Endothelial cell of umbilical vein (primary cell): ENCODE data around the gene ZMIZ2. TPM values are rescaled to one million over a fixed set of nuclear protein-coding genes. Genes with fewer than 3 reads are reported as not detected.

ENCODE experiments used
- BruUV-seq: library from RNA; stranded (reverse); fragments of 400-500 nt; replicated peaks from 2 replicates; lab custom pipeline; 2021; lab: Mats Ljungman, UMichigan
- CTCF ChIA-PET: fragments of 300-600, 350-600 bp; sonication (Branson Sonifier 250); formaldehyde crosslinking; loops from one replicate; lab custom pipeline; 2021; ENCODE audit warnings: antibody characterized with exemption, inconsistent platforms; lab: Charles Lee
- POLR2A ChIA-PET: fragments of 300-600, 350-600 bp; sonication (Branson Sonifier 250); formaldehyde crosslinking; loops from one replicate; lab custom pipeline; 2021; ENCODE audit warnings: antibody characterized with exemption, inconsistent platforms; lab: Charles Lee
- DNase-seq: peaks from one replicate; pipeline ENCODE4 v3.0.0-alpha.2; 2011; ENCODE audit warnings: low read depth, low spot score
- FAIRE-seq: peaks from 2 replicates; lab custom pipeline; 2011; peaks lifted over from hg19 to GRCh38; lab: Jason Lieb, UNC
- H2AFZ ChIP-seq: 2 replicates; pipeline ENCODE4 v1.6.0; 2012; ENCODE audit warnings: low read depth, low read length, control low read depth, inconsistent platforms
- H3K27ac ChIP-seq: 2 replicates; pipeline ENCODE4 v1.5.1; 2011; ENCODE audit warnings: low read depth, mild to moderate bottlenecking, control low read depth, low read length, moderate library complexity; ENCODE audit not compliant: insufficient read depth
- H3K27me3 ChIP-seq, 2 experiments: 2 replicates each; pipeline versions ENCODE4 v1.6.0 to v1.6.1; 2011; ENCODE audit warnings: low read length in 2 of 2, mixed read lengths in 1 of 2; ENCODE audit not compliant: control insufficient read depth in 2 of 2, insufficient read depth in 2 of 2
- H3K36me3 ChIP-seq, 2 experiments: 2 replicates in 1 of 2; 3 replicates in 1 of 2; pipeline ENCODE4 v1.5.1; 2011; ENCODE audit warnings: low read length in 2 of 2, mild to moderate bottlenecking in 1 of 2, moderate library complexity in 1 of 2; ENCODE audit not compliant: control insufficient read depth in 2 of 2, insufficient read depth in 2 of 2; ENCODE audit errors: extremely low read depth in 1 of 2
- H3K4me1 ChIP-seq: 3 replicates; pipeline ENCODE4 v1.5.1; 2011; ENCODE audit warnings: mild to moderate bottlenecking, low read length; ENCODE audit not compliant: control insufficient read depth, insufficient read depth; ENCODE audit errors: extremely low read depth
- H3K4me2 ChIP-seq: 2 replicates; pipeline ENCODE4 v1.6.1; 2011; ENCODE audit warnings: low read length, control low read depth, mixed read lengths; ENCODE audit not compliant: insufficient read depth
- H3K4me3 ChIP-seq, 3 experiments: fragments of 200-600 bp in 1 of 3; sonication (generic), shearing (Covaris generic) in 1 of 3; replicated peaks in 1 of 3; 2 replicates each; pipeline ENCODE4 v1.5.1; 2011 to 2016; ENCODE audit warnings: control low read depth in 3 of 3, low read length in 3 of 3, mild to moderate bottlenecking in 2 of 3, inconsistent platforms in 1 of 3, low read depth in 1 of 3, moderate library complexity in 1 of 3; ENCODE audit not compliant: insufficient read depth in 1 of 3
- H3K79me2 ChIP-seq: 2 replicates; pipeline ENCODE4 v1.6.0; 2012; ENCODE audit warnings: low read length, inconsistent platforms; ENCODE audit not compliant: control insufficient read depth, insufficient read depth
- H3K9ac ChIP-seq: replicated peaks from 2 replicates; pipeline ENCODE3; 2011; ENCODE audit warnings: low read length, control low read depth; ENCODE audit not compliant: insufficient read depth; ENCODE audit errors: extremely low read depth
- H3K9me1 ChIP-seq: replicated peaks from 3 replicates; pipeline ENCODE4 v1.6.0; 2011; ENCODE audit warnings: mild to moderate bottlenecking, low read length; ENCODE audit not compliant: control insufficient read depth, insufficient read depth; ENCODE audit errors: extremely low read depth
- H3K9me3 ChIP-seq: replicated peaks from 2 replicates; pipeline ENCODE4 v1.5.1; 2012; ENCODE audit warnings: low read length, inconsistent platforms; ENCODE audit not compliant: control insufficient read depth, insufficient read depth
- H4K20me1 ChIP-seq: replicated peaks from 2 replicates; pipeline ENCODE3; 2011; ENCODE audit warnings: mild to moderate bottlenecking, low read length; ENCODE audit not compliant: control insufficient read depth, insufficient read depth; ENCODE audit errors: extremely low read depth
- EZH2 ChIP-seq: IDR thresholded peaks from 2 replicates; pipeline ENCODE4 v1.6.1; 2012; ENCODE audit warnings: borderline replicate concordance, low read depth, mild to moderate bottlenecking, moderate library complexity, low read length, inconsistent platforms; ENCODE audit not compliant: severe bottlenecking
- FOS ChIP-seq: IDR thresholded peaks from 2 replicates; pipeline ENCODE4 v1.6.1; 2011; ENCODE audit warnings: mild to moderate bottlenecking, low read length, moderate library complexity, borderline replicate concordance; ENCODE audit not compliant: insufficient read depth
- GATA2 ChIP-seq: IDR thresholded peaks from 2 replicates; pipeline ENCODE4 v1.7.0; 2011; ENCODE audit warnings: low read depth, mild to moderate bottlenecking, moderate library complexity, mixed read lengths, low read length; ENCODE audit not compliant: insufficient read length, insufficient read depth
- JUN ChIP-seq: IDR thresholded peaks from 2 replicates; pipeline ENCODE4 v1.6.1; 2011; ENCODE audit warnings: borderline replicate concordance, low read depth; ENCODE audit not compliant: insufficient read length, insufficient read depth
- MYC ChIP-seq: IDR thresholded peaks from one replicate; pipeline ENCODE4 v1.6.1; 2011; ENCODE audit warnings: mild to moderate bottlenecking, low read depth, low read length
- POLR2A ChIP-seq: IDR thresholded peaks from 2 replicates; pipeline ENCODE4 v1.6.1; 2012; ENCODE audit warnings: low read depth, mild to moderate bottlenecking, control low read depth, low read length
- POLR2AphosphoS5 ChIP-seq: IDR thresholded peaks from 2 replicates; pipeline ENCODE4 v1.6.1; 2012; ENCODE audit warnings: low read depth, mild to moderate bottlenecking, control low read depth, low read length, moderate library complexity; ENCODE audit not compliant: insufficient read depth
- dilution Hi-C: fragments of 300-500 bp; cut with MboI; formaldehyde crosslinking; loops from one replicate; pipeline ENCODE4 v1.15.0; 2019; ENCODE audit warnings: low sequenced_read_pairs; ENCODE audit not compliant: extremely low pct_ligation_motif_present
- intact Hi-C: fragments of 100-400 bp; cut with micrococcal nuclease; formaldehyde crosslinking; loops from one replicate; pipeline ENCODE4 v1.10.0; 2022
- polyA plus RNA-seq, 4 experiments: library from polyadenylated mRNA; depleted of rRNA in 3 of 4; stranded (reverse) in 3 of 4; unstranded in 1 of 4; fragments of >200 nt; gene quantifications; 2 replicates each; pipeline versions ENCODE4 v1.2.1 to v1.2.3, GENCODE V29; 2011 to 2012; ENCODE audit warnings: missing spikeins in 1 of 4
- total RNA-seq: library from RNA; stranded (reverse); gene quantifications from 2 replicates; pipeline ENCODE4 v1.2.3, GENCODE V29; 2021
- TF ChIP-seq, protein P1 (sequence below), 2 donors: IDR thresholded peaks; 1 replicate in 1 of 2; 2 replicates in 1 of 2; pipeline ENCODE4 v1.5.1; 2011; ENCODE audit warnings: low read length in 2 of 2, mild to moderate bottlenecking in 2 of 2, moderate library complexity in 2 of 2, control low read depth in 1 of 2, inconsistent platforms in 1 of 2, low read depth in 1 of 2; ENCODE audit not compliant: insufficient read depth in 1 of 2; ENCODE audit errors: extremely low read depth in 1 of 2
- TF ChIP-seq, protein P2 (sequence below): IDR thresholded peaks from 2 replicates; pipeline ENCODE4 v1.6.1; 2011; ENCODE audit not compliant: insufficient read depth, insufficient read length

Gene ZMIZ2
- total and polyA plus RNA-seq, 2 donors (not counting 3 experiments of a cell fraction or from before 2014, with no cell fraction given): 30.6 to 87.5 TPM

DNA sequence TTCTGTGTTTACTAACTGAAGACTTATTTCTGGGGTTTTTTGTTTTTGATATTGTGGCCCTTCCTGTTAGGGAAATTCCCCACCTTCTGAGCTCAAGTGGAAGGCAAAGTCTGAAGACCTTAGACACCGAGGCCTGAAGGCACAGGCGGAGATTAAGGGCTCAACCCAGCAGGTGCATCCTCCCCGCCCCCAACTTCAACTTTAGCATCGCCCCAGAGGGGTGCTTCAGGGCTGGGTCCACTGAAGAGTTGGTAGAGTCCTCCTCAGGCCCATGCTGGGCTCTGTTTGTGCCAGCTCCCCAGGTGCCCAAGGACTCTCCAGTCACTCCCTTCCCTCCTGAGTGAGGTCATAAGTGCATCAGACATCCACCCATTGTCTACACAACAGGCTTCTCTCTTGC is 38.4 kb downstream of the ZMIZ2 start:
- no peaks in the 10 kb centered on the region for H3K27me3 ChIP-seq
- H3K4me3 ChIP-seq: no peak overlapping the region
- H3K4me1 ChIP-seq: no peaks in the 10 kb centered on the region
- no peaks in the 10 kb centered on the region for H3K79me2 ChIP-seq
- H3K9ac ChIP-seq: no peak overlapping the region
- TF ChIP-seq, protein P1, sequence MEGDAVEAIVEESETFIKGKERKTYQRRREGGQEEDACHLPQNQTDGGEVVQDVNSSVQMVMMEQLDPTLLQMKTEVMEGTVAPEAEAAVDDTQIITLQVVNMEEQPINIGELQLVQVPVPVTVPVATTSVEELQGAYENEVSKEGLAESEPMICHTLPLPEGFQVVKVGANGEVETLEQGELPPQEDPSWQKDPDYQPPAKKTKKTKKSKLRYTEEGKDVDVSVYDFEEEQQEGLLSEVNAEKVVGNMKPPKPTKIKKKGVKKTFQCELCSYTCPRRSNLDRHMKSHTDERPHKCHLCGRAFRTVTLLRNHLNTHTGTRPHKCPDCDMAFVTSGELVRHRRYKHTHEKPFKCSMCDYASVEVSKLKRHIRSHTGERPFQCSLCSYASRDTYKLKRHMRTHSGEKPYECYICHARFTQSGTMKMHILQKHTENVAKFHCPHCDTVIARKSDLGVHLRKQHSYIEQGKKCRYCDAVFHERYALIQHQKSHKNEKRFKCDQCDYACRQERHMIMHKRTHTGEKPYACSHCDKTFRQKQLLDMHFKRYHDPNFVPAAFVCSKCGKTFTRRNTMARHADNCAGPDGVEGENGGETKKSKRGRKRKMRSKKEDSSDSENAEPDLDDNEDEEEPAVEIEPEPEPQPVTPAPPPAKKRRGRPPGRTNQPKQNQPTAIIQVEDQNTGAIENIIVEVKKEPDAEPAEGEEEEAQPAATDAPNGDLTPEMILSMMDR (IDR thresholded peaks at IDR 0.05; ENCODE audit: extremely low read depth in 1 of 2, insufficient read depth in 1 of 2, low read depth in 1 of 2, low read length in 2 of 2): no peak
- TF ChIP-seq, protein P2, sequence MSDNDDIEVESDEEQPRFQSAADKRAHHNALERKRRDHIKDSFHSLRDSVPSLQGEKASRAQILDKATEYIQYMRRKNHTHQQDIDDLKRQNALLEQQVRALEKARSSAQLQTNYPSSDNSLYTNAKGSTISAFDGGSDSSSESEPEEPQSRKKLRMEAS: no peak
- TF ChIP-seq JUN: no peak
- TF ChIP-seq FOS: no peak
- no peak for TF ChIP-seq EZH2
- TF ChIP-seq POLR2A: no peak
- TF ChIP-seq MYC: no peak
- no peak for TF ChIP-seq GATA2
- TF ChIP-seq POLR2AphosphoS5: no peak
- H4K20me1 ChIP-seq: no peaks in the 10 kb centered on the region
- DNase-seq (no peak), FAIRE-seq (no peak)
- no peak overlapping the region for H3K4me2 ChIP-seq
- no peak overlapping the region for H2AFZ ChIP-seq
- no peaks in the 10 kb centered on the region for H3K9me3 ChIP-seq
- H3K36me3 ChIP-seq: no peaks in the 10 kb centered on the region
- H3K9me1 ChIP-seq: no peaks in the 10 kb centered on the region
- BruUV-seq: no TSS peak
- CTCF ChIA-PET: no interaction called here
- intact Hi-C loops: no loop called here
- no peak overlapping the region for H3K27ac ChIP-seq
- POLR2A ChIA-PET: interaction anchor here (0.5 kb wide), 1 partner anchor 52 kb away, joined by 7 read pairs; no protein-coding TSS in a partner anchor
- dilution Hi-C loops: no loop called here
